22Rv1 (cell line): ENCODE results near the gene HPS1.

Source experiments
- CTCF ChIP-seq: fragments of 450-650 bp; IDR thresholded peaks from 2 replicates; pipeline ENCODE4 v1.5.1; 2017; ENCODE audit warnings: mild to moderate bottlenecking
- ZFX ChIP-seq: fragments of 450-650 bp; IDR thresholded peaks from 2 replicates; pipeline ENCODE4 v1.6.1; 2017; ENCODE audit warnings: antibody characterized with exemption, borderline replicate concordance

- TF ChIP-seq CTCF (no peak), ZFX (no peak)
Observed at GRCh38 chr10:98431016-98431415, 15.7 kb downstream of the HPS1 start.
